BJ (cell line): ENCODE data around the gene SFSWAP. TPM values are rescaled to one million over a fixed set of nuclear protein-coding genes. Genes with fewer than 3 reads are reported as not detected.
"Not testable (repeated sequence)": the region's sequence is repeated elsewhere in the genome, so short reads cannot be mapped to it uniquely, and the experiment has no call there.

Experiments
- CTCF ChIA-PET: fragments of 350-600 bp; formaldehyde crosslinking; extraction: SDS; loops from one replicate; lab custom pipeline; 2021; ENCODE audit warnings: antibody characterized with exemption, inconsistent platforms; lab: Yijun Ruan, JAX
- POLR2A ChIA-PET: fragments of 300-600 bp; sonication (Branson Sonifier 250); formaldehyde crosslinking; extraction: SDS; loops from one replicate; lab custom pipeline; 2021; ENCODE audit warnings: antibody characterized with exemption; lab: Charles Lee
- DNase-seq: peaks from one replicate; pipeline ENCODE4 v3.0.0-alpha.2; 2011; ENCODE audit warnings: low read depth
- H3K27me3 ChIP-seq: 2 replicates; pipeline ENCODE4 v1.6.0; 2011; ENCODE audit warnings: low read length; ENCODE audit not compliant: control insufficient read depth, insufficient read depth
- H3K36me3 ChIP-seq: 2 replicates; pipeline ENCODE4 v1.5.1; 2011; ENCODE audit warnings: low read length; ENCODE audit not compliant: control insufficient read depth, insufficient read depth
- H3K4me3 ChIP-seq: 2 replicates; pipeline ENCODE4 v1.5.1; 2011; ENCODE audit warnings: low read depth, mild to moderate bottlenecking, control low read depth, low read length
- CTCF ChIP-seq: IDR thresholded peaks from 2 replicates; pipeline ENCODE4 v1.5.1; 2011; ENCODE audit warnings: low read depth, mild to moderate bottlenecking, control low read depth, inconsistent platforms, low read length, moderate library complexity; ENCODE audit not compliant: insufficient read depth
- polyA minus RNA-seq: library from RNA; depleted of rRNA, polyadenylated mRNA; stranded (reverse); fragments of >200 nt; gene quantifications from 2 replicates; pipeline ENCODE4 v1.2.3, GENCODE V29; 2011; rRNA and poly(A)+ RNA removed
- polyA plus RNA-seq: library from polyadenylated mRNA; depleted of rRNA; stranded (reverse); fragments of >200 nt; gene quantifications from 2 replicates; pipeline ENCODE4 v1.2.3, GENCODE V29; 2011; rRNA removed

Gene SFSWAP
- polyA plus RNA-seq (9.9 and 11.7 TPM in 2 replicates), polyA minus RNA-seq (15.4 and 15.6 TPM in 2 replicates)

GRCh38 chr12:131710464-131711457 lies at the start of gene SFSWAP:
Gene SFSWAP, plus strand, starts transcription at chr12:131711090. Its CDS starts 140 bp downstream, at chr12:131711230.
- DNase-seq: peak; percentile 11
- POLR2A ChIA-PET: no interaction called here
- Histone ChIP-seq H3K36me3 (peaks cover 3% of the 10 kb centered on the region; the same call in 1 of the 2 replicates), H3K4me3 (peak within 1 kb of the TSS; percentile 91), H3K27me3 (no peaks in the 10 kb centered on the region)
- CTCF ChIA-PET: no interaction called here
- no peak for TF ChIP-seq CTCF

DNA sequence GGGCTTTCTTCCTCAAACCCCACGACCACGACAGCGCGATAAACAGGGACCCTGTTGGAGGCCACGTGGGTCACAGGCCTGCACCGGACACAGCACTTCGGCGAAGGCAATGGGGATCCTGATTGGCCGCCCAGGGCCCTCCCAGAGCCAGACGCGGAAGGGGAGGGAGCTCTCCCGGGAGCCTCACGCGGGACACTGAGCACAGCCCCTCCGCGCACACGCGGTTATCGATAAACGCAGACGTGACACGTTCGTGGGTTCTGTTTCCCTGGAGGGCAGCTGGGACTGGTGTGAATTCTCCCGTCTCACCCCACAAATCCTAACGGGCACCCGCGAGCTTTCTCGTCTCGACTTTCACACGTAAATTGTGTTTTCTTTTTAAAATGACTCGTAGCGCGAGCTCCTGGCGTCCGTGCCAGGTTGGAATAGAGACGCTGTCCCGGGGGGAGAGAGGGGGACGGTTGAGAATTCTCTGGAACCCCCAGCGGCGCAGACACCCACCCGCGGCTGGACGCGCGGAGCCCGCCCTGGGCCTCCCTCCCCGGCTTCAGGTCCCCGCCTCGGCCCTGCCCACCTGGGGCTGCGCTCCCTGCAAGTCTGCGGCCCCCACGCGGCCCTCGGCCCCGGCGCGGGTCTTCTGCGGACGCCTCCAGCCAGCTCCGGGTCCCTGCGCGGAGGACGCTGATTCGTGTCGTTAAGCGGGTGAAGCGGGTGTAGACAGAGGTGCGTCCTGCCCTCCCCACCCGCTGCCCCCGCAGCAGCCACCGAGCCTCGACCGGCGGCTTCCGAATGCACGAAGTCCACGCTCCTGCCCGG lies 49.5 kb upstream of the SFSWAP start:
- H3K4me3 ChIP-seq, CTCF ChIA-PET, DNase-seq, H3K36me3 ChIP-seq, POLR2A ChIA-PET, H3K27me3 ChIP-seq: not testable (repeated sequence)

GRCh38 chr12:131661986-131662288 lies 49.0 kb upstream of the SFSWAP start:
- H3K36me3 ChIP-seq, POLR2A ChIA-PET, CTCF ChIA-PET, H3K27me3 ChIP-seq, DNase-seq, H3K4me3 ChIP-seq: not testable (repeated sequence)

DNA sequence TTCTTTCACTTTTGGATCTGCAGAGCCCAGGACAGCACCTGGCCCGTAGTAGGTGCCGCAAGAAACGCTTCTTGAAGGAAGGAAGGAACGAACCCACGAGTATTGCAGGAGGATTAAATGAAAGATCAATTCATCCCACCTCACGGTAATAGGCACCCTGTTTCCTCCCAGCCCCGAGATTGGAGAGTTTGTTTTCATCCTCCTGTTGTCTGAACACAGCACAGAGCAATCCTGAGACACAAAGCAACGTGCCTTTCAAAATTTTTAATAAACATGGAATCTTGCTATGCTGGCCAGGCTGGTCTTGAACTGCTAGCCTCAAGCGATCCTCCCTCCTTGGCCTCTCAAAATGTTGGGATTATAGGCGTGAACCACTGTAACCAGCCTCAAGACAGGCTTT lies 48.5 kb upstream of the SFSWAP start:
- POLR2A ChIA-PET, DNase-seq, H3K27me3 ChIP-seq, CTCF ChIA-PET, H3K36me3 ChIP-seq, H3K4me3 ChIP-seq: not testable (repeated sequence)

DNA sequence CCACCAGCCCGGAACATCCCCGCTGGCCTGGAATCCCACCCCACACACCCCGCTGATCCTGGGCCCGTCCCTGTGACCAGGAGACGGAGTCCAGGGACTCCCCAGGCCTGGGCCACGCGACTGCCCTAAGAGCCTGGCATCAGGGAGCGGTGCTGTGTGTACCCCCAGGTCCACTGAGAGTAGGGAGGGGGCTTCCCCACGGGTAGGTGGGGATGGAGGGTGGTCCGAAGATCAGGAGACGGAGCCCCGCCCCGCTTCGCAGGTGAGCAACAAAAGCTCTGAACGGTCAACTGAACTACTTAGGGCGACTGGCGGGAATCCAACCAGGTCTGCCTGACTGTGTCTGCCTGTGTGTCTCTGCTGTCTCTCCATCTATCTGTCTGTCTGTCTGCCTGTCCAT lies 45.2 kb upstream of the SFSWAP start:
- H3K36me3 ChIP-seq, DNase-seq, H3K27me3 ChIP-seq, CTCF ChIA-PET, H3K4me3 ChIP-seq, POLR2A ChIA-PET: not testable (repeated sequence)

DNA sequence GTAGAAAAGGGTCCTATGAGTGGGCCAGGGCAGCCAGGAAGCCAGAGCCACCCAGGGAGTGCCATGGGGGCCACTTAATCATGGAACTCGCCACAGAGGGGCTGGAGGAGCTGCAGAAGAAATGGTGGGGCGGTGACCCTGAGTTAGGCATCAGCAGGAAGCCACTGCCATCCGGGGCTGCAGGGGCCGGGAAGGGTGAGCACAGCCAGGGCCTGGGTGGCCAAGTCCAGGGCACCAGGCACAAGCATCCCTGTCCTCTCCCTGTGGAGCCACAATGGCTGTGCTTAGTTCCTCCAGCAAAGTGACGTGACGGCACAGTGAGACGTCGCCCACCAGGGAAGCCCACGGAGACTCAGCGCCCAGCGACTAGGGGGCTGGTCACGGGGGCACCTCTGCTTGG lies 44.4 kb upstream of the SFSWAP start:
- POLR2A ChIA-PET, H3K27me3 ChIP-seq, H3K4me3 ChIP-seq, H3K36me3 ChIP-seq, DNase-seq: not testable (repeated sequence)
- CTCF ChIA-PET: interaction anchor here (0.5 kb wide), 1 partner anchor 11 kb away, joined by 3 read pairs; no protein-coding TSS in a partner anchor

GRCh38 chr12:131666978-131667601 lies 43.8 kb upstream of the SFSWAP start:
- POLR2A ChIA-PET, H3K27me3 ChIP-seq, H3K36me3 ChIP-seq, H3K4me3 ChIP-seq, DNase-seq: not testable (repeated sequence)
- CTCF ChIA-PET: interaction anchor here (0.5 to 0.6 kb wide), 2 partner anchors 11 to 149 kb away, joined by 3 read pairs; no protein-coding TSS in a partner anchor

- Histone ChIP-seq H3K36me3 (no peaks in the 10 kb centered on the region), H3K27me3 (no peaks in the 10 kb centered on the region), H3K4me3 (no peak overlapping the region)
- ChIA-PET CTCF (no interaction called here), POLR2A (no interaction called here)
- no peak for DNase-seq
- TF ChIP-seq CTCF: no peak
These were observed 39.6 kb upstream of the SFSWAP start for GRCh38 chr12:131671276-131671675.
